NCI-H2227 (cell line): ENCODE data around the gene ANKS1B.

Experiments
- DNase-seq: peaks from one replicate; lab custom pipeline; 2025; ENCODE audit not compliant: unreplicated experiment; lab: John Stamatoyannopoulos, UW

ANKS1B gene

GRCh38 chr12:99302874-99303273, 681.9 kb downstream of the ANKS1B start:
- no peak for DNase-seq

GRCh38 chr12:99287136-99287535, 697.6 kb downstream of the ANKS1B start:
- DNase-seq: no peak

GRCh38 chr12:99284161-99284560, 700.6 kb downstream of the ANKS1B start:
- no peak for DNase-seq

DNA sequence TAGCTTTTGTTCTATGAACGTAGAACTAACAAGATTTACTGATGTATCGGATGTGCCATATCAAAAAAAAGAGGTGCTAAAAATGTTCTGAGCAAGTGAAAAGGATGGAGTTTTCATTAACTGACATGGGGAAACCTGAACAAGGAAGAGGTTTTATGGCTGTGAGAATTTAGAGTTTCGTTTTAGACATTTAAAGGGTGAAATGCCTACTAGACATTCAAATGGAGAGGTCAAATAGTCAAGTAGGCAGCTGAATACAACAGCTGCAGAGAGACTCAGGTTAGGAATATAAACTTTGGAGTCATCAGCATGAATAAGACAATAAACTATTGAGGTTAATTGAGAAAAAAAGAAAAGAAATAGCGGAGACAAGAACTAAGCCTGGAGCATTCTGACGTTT, 702.1 kb downstream of the ANKS1B start:
- DNase-seq: no peak

DNA sequence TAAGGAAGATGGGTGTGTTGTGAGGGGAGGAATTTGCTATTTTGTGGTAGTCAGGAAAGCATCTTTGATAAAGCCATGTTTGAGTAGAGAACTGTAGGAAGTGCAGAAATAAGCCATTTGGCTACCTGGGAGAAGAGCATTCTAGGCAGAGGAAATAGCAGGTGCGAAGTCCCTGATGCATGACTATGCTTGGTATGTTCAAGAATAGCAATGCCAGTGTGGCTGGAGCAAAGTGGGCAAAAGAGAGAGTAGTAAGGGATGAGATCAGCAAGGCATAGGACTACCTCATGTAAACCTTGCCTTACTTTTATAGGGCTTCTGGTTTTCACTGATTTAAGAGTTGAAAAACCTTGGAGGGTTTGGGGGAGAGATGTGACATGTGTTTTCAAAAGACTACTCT, 702.6 kb downstream of the ANKS1B start:
- DNase-seq: no peak

DNA sequence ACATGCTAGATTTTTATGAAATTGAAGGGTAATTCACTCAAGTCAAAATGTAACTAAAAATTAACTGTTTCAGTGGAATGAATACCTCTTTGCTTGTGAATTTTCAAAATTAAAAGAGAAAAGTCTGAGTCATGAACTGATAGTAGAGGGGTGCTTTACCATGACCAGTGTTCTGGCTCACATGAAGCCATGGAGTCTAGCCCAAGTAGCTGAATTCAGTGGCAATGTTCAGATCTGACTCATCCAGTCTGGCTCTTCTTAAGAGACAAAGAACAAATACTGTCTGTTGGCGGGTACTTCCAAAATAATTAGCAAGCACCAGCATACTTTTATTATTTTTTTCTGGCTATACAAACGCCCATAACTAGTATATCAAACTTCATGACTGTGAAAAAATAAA, 703.5 kb downstream of the ANKS1B start:
- no peak for DNase-seq

DNA sequence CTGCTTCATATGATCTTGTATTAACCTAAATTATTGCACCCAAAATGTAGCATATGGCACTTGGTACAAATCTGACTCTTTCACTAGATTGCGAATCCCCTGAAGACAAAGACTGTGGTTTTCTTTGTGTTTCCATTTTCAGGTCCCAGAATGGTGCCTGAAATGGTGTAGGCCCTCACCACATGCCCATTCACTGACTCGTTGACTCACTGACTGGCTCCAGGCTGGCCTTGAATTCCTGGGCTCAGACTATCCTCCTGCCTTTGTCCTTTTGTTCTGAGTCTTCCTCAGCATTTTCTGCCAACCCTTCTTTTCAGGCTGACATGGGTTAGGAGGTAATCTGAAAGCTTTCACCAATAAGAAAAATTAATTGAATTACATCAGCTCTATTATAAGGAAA, 705.8 kb downstream of the ANKS1B start:
- no peak for DNase-seq

DNA sequence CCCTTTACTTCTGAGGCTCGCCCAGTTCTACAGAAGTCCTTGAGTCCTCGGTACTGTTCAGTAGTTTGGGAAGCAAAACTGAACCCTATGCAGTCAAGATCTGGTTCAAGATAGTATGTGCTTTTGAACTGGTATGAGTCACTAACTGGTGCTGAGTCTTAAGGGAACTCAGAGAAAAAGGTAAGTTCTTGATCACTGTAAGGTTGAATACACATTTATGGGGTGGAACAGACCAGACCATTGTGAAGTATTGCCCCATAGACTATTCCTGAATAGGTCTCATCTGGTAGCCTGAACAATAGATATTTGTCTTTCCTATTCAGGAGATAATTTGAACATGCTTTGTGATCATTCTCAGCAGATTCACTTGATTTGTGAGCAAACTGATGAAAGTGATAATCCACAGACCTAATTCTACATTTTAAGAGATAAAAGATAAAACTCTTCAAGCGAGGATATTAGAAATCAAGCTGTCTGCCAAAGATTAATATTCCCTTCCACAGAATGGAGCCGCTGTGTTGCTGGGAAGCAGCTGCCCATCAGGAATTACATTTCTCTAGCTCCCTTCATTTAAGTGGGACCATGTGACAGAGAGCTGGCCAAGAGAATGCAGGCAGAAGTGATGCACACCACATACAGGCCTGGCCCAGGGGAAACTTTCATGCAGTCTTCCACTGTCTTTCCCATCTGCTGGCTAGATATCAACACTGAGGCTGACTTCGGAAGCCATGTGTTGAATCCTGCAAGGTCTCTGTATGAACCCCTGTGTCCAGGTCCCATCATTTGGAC, 707.0 kb downstream of the ANKS1B start:
- no peak for DNase-seq

- no peak for DNase-seq
These were observed 713.7 kb downstream of the ANKS1B start for GRCh38 chr12:99271071-99271470.

DNA sequence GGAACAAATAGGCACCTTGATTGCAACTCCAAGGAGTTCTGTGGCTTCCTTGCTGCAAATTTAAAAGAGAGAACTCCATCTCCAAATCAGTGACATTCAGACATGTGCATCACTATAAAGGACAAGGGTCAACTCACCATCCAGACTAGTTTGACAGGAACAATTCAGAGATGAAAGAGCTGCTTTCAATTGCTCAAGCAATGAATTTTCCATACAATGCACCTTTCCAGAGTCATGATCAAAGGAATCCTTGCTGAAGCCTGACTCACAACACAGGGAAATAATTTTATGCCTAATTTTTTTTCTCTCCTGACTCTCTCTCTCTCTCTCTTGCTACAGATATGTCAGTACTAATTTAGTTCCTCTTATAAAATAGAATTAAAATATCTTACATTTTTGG, 717.7 kb downstream of the ANKS1B start:
- DNase-seq: no peak

GRCh38 chr12:99265648-99266047, 719.1 kb downstream of the ANKS1B start:
- no peak for DNase-seq

GRCh38 chr12:99261256-99261655, 723.5 kb downstream of the ANKS1B start:
- no peak for DNase-seq

- no peak for DNase-seq
These were observed 724.2 kb downstream of the ANKS1B start for GRCh38 chr12:99260456-99260996.

- DNase-seq: no peak
These were observed 725.4 kb downstream of the ANKS1B start for GRCh38 chr12:99259040-99259934.

DNA sequence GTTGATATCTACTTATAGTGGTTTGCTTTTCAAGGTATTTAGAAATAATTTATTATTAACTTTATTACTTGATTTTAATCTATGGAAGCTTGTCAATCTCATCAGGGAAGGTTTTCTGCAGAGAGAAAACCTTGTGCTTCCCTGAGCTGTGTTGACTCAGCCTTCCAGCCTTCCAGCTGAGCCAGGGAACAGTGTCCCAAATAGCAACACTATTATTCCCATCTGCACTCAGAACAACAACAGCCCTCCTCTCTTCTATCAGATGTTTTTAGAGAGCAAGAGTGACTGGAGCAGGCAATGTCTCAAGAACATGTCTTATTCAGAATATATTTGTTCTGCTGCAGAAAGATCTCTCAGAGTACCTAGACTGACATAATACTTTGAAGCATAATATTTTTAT, 727.1 kb downstream of the ANKS1B start:
- no peak for DNase-seq

DNA sequence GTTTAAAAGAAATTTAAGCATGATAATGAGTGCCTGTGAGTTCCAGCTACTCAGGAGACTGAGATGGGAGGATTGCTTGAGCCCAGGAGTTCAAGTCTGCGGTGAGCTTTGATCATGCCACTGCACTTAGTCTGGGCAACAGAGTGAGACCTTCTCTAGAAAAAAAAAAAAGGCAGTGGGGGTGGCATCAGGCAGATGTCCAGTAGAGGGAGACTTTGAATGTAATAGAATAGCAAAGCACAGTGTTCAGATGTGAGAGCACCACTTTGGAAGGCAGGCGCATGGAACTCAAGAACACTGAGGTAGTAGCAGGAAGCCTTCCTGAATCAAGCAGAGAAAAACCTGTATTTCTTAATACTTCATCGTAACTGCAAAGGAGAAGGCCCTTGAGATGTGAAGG, 731.7 kb downstream of the ANKS1B start:
- peak; percentile 16 for DNase-seq

DNA sequence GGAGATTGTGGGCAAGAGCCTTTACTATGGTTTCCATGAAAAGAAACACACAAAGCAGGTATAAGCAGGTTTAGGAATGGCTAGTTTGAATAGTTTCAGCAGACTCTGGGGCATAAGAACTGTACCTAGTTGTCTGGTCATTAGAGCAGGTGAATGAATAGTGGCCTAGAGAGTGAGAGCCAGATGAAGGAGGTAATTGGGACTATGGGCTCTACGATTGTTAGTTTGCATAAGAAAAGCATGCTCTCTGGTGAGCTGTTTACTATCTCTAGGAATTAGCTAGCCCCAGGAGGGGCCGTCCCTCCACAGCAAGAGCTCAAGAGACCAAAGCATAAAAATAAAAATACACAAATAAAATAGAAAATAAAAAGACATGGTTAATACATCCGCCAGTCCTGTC, 734.6 kb downstream of the ANKS1B start:
- no peak for DNase-seq

GRCh38 chr12:99249543-99249942, 735.2 kb downstream of the ANKS1B start:
- no peak for DNase-seq

DNA sequence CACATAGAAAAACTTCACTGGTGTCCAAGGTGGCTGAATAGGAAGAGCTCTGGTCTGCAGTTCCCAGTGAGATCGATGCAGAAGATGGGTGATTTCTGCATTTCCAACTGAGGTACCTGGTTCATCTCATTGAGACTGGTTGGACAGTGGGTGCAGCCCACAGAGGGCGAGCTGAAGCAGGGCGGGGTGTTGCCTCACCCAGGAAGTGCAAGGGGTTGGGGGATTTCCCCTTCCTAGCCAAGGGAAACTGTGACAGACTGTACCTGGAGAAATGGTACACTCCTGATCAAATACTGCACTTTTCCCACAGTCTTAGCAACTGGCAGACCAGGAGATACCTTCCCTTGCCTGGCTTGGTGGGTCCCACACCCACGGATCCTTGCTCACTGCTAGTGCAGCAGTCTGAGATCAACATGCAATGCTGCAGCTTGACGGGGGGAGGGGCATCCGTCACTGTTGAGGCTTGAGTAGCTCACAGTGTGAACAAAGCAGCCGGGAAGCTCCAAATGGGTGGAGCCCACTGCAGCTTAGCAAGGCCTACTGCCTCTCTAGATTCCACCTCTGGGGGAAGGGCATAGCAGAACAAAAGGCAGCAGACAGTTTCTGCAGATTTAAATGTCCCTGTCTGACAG, 746.7 kb downstream of the ANKS1B start:
- peak; percentile 73 for DNase-seq

GRCh38 chr12:99235381-99235780, 749.4 kb downstream of the ANKS1B start:
- no peak for DNase-seq

DNA sequence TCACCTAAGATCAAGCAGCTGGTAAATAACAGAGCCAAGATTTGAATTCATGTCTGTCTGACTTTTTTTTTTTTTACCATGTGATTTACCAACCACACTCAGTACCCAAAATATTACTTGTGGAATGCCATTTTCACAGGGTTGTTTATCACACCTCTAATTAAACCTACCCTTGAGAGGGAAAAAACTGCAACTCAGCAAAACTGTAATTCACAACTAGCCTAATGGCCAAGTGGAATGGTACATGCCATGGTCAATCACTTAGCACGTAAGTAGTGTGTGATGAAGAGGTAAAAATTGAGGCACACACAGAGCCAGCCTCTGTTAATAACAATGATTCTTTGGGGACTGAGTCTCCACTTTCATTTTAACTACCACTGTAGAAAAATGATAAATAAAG, 750.0 kb downstream of the ANKS1B start:
- no peak for DNase-seq
